Smooth muscle cell (in vitro differentiated cells): ENCODE measurements around the gene TMEM269. TPM values are rescaled to one million over a fixed set of nuclear protein-coding genes. Genes with fewer than 3 reads are reported as not detected.
A peak's percentile ranks its signal among the peaks of the same experiment; 100 is the strongest.

Experiments used
- DNase-seq: peaks from one replicate; lab custom pipeline; 2025; ENCODE audit not compliant: unreplicated experiment; lab: John Stamatoyannopoulos, UW
- H2AFZ ChIP-seq: fragments of 200-600 bp; sonication (generic); 2 replicates; pipeline ENCODE4 v1.6.0; 2016; ENCODE audit warnings: antibody characterized with exemption, low read depth, mild to moderate bottlenecking
- H3F3A ChIP-seq: fragments of 200-600 bp; sonication (generic); 2 replicates; pipeline ENCODE4 v1.6.0; 2017; ENCODE audit warnings: antibody characterized with exemption, low read depth
- H3K27ac ChIP-seq: fragments of 200-600 bp; sonication (generic); 2 replicates; pipeline ENCODE4 v1.5.1; 2016; ENCODE audit warnings: low read depth, mild to moderate bottlenecking
- H3K27me3 ChIP-seq: fragments of 200-600 bp; sonication (generic); 2 replicates; pipeline ENCODE4 v1.6.1; 2016; ENCODE audit warnings: low read depth, mild to moderate bottlenecking
- H3K36me3 ChIP-seq: fragments of 200-600 bp; sonication (generic); 2 replicates; pipeline ENCODE4 v1.5.1; 2016; ENCODE audit warnings: low read depth
- H3K4me1 ChIP-seq: fragments of 200-600 bp; sonication (generic); 2 replicates; pipeline ENCODE4 v1.5.1; 2016; ENCODE audit warnings: low read depth
- H3K4me2 ChIP-seq: fragments of 200-600 bp; sonication (generic); 2 replicates; pipeline ENCODE4 v1.6.0; 2016; ENCODE audit warnings: mild to moderate bottlenecking
- H3K4me3 ChIP-seq: fragments of 200-600 bp; sonication (generic); 2 replicates; pipeline ENCODE4 v1.5.1; 2016; ENCODE audit warnings: mild to moderate bottlenecking
- H3K79me2 ChIP-seq: fragments of 200-600 bp; sonication (generic); 2 replicates; pipeline ENCODE4 v1.6.0; 2016; ENCODE audit warnings: low read depth, mild to moderate bottlenecking
- H3K9ac ChIP-seq: fragments of 200-600 bp; sonication (generic); 2 replicates; pipeline ENCODE4 v1.6.0; 2016; ENCODE audit warnings: low read depth
- H3K9me3 ChIP-seq: fragments of 200-600 bp; sonication (generic); replicated peaks from 2 replicates; pipeline ENCODE4 v1.5.1; 2016; ENCODE audit warnings: low read depth
- H4K20me1 ChIP-seq: fragments of 200-600 bp; sonication (generic); 2 replicates; pipeline ENCODE4 v1.6.0; 2016; ENCODE audit warnings: low read depth
- WGBS: methylation state at CpG from one replicate; pipeline ENCODE4 v1.1.7; 2016; ENCODE audit warnings: low lambda C conversion rate; 5-methylcytosine and 5-hydroxymethylcytosine counted together
- polyA plus RNA-seq: library from polyadenylated mRNA; unstranded; fragments of >200 nt; fragmentation: Nextera tagmentation; extraction: Ambion mirVana; gene quantifications from 2 replicates; pipeline ENCODE4 v1.2.1, GENCODE V29; 2016
- total RNA-seq: library from RNA; depleted of rRNA; stranded (reverse); fragments of >200 nt; gene quantifications from 2 replicates; pipeline ENCODE4 v1.2.3, GENCODE V29; 2014
- TF ChIP-seq, protein P1 (sequence below): fragments of 200-600 bp; sonication (generic); IDR thresholded peaks from 2 replicates; pipeline ENCODE4 v1.5.1; 2017; ENCODE audit warnings: borderline replicate concordance, mild to moderate bottlenecking, antibody characterized with exemption; ENCODE audit not compliant: insufficient read depth, poor library complexity, severe bottlenecking

The TMEM269 gene
- total and polyA plus RNA-seq, 2 experiments from 2014 or later = 0.15 to 0.36 TPM

- Histone ChIP-seq H3K4me1 (no peaks in the 10 kb centered on the region), H2AFZ (no peak overlapping the region), H3K4me3 (no peak overlapping the region), H3K79me2 (peaks cover 30% of the 10 kb centered on the region), H3K27me3 (no peaks in the 10 kb centered on the region), H3K36me3 (no peaks in the 10 kb centered on the region), H3K9ac (no peak overlapping the region), H3F3A (no peaks in the 10 kb centered on the region), H3K9me3 (no peaks in the 10 kb centered on the region), H3K27ac (no peak overlapping the region), H4K20me1 (peaks cover 42% of the 10 kb centered on the region), H3K4me2 (no peak overlapping the region)
- DNase-seq = no peak
- TF ChIP-seq, protein P1, sequence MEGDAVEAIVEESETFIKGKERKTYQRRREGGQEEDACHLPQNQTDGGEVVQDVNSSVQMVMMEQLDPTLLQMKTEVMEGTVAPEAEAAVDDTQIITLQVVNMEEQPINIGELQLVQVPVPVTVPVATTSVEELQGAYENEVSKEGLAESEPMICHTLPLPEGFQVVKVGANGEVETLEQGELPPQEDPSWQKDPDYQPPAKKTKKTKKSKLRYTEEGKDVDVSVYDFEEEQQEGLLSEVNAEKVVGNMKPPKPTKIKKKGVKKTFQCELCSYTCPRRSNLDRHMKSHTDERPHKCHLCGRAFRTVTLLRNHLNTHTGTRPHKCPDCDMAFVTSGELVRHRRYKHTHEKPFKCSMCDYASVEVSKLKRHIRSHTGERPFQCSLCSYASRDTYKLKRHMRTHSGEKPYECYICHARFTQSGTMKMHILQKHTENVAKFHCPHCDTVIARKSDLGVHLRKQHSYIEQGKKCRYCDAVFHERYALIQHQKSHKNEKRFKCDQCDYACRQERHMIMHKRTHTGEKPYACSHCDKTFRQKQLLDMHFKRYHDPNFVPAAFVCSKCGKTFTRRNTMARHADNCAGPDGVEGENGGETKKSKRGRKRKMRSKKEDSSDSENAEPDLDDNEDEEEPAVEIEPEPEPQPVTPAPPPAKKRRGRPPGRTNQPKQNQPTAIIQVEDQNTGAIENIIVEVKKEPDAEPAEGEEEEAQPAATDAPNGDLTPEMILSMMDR = no peak
- 93% methylated on average over 5 of the region's 5 CpGs for WGBS
These were observed 9.8 kb upstream of the TMEM269 start for GRCh38 chr1:42774928-42775526.

DNA sequence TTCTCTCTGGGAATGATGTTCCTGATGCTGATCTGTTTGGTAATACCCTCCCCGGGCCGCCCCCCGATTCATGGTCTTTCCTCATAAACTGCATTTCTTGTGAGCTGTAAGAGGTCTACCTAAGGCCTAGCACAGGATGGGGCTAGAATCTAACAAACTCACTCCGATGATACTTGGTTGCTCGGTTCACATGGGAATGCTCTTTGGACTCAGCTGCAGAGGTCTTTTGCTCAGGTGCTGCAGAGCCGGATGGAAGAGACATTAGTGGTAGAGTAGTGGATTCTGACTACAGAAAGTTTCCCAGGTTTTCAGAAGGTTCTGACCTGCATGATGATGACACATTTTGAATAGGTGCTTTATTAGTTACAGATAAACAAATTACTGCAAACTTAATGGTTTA, 8.3 kb upstream of the TMEM269 start:
- Histone ChIP-seq H2AFZ (no peak overlapping the region), H3K36me3 (no peaks in the 10 kb centered on the region), H3K9ac (no peak overlapping the region), H3K4me2 (no peak overlapping the region), H3K79me2 (peaks cover 16% of the 10 kb centered on the region), H3K4me3 (no peak overlapping the region), H3K4me1 (no peaks in the 10 kb centered on the region), H3K9me3 (no peaks in the 10 kb centered on the region), H3K27me3 (no peaks in the 10 kb centered on the region), H4K20me1 (peaks cover 34% of the 10 kb centered on the region), H3F3A (no peaks in the 10 kb centered on the region), H3K27ac (no peak overlapping the region)
- TF ChIP-seq, protein P1 = no peak
- DNase-seq = no peak
- 96% methylated on average over 6 of the region's 6 CpGs for WGBS

DNA sequence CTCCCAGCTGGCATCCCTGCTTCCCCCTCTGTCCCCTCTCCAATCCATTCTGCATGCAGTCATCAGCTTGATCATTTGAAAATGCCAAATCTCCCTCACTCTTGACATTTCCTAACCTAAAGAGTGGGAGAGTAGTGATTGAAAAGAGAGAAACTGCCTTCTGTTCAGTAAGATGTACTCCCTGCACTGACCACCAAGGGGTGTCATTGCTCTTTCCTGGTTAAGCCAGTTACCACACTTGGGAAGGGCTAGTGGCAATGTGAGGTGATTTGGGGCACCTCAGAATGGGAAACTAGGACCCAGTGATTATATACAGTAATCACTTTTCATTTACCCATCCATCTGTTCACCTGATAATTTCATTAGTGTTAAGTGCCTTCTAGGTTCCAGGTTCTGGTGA, 6.9 kb upstream of the TMEM269 start:
- H3K36me3 ChIP-seq = no peaks in the 10 kb centered on the region

More for the DNA sequence above, 6.9 kb upstream of the TMEM269 start:
- Histone ChIP-seq H4K20me1 (peaks cover 22% of the 10 kb centered on the region), H3K4me2 (no peak overlapping the region), H3K9ac (no peak overlapping the region), H3K9me3 (no peaks in the 10 kb centered on the region), H3F3A (no peaks in the 10 kb centered on the region), H3K27ac (no peak overlapping the region), H3K27me3 (no peaks in the 10 kb centered on the region), H3K4me3 (no peak overlapping the region), H3K79me2 (peaks cover 6% of the 10 kb centered on the region), H2AFZ (no peak overlapping the region), H3K4me1 (no peaks in the 10 kb centered on the region)
- TF ChIP-seq, protein P1 = peak; percentile 52
- DNase-seq = no peak
